Liver (tissue), 9 donors: ENCODE data around the gene TRIP6. TPM values are rescaled to one million over a fixed set of nuclear protein-coding genes. Genes with fewer than 3 reads are reported as not detected.
"Not testable (repeated sequence)": the region's sequence is repeated elsewhere in the genome, so short reads cannot be mapped to it uniquely, and the experiment has no call there.

ENCODE experiments used
- DNase-seq: peaks from one replicate; pipeline ENCODE4 v3.0.0-alpha.2; 2017; ENCODE audit warnings: low spot score
- H3K27ac ChIP-seq, 2 donors: one replicate each; pipeline ENCODE4 v1.7.0; 2013; ENCODE audit warnings: inconsistent platforms in 2 of 2, low read length in 2 of 2, control low read depth in 1 of 2, low read depth in 1 of 2, mild to moderate bottlenecking in 1 of 2
- H3K27me3 ChIP-seq, 4 donors: one replicate each; pipeline versions ENCODE4 v1.6.1 to v1.7.0; 2013; ENCODE audit warnings: low read length in 3 of 4, inconsistent platforms in 1 of 4, mild to moderate bottlenecking in 1 of 4, moderate library complexity in 1 of 4; ENCODE audit not compliant: control insufficient read depth in 4 of 4, insufficient read depth in 4 of 4
- H3K36me3 ChIP-seq, 4 donors: one replicate each; pipeline versions ENCODE4 v1.6.1 to v1.7.0; 2013; ENCODE audit warnings: low read length in 3 of 4, mild to moderate bottlenecking in 3 of 4, low read depth in 1 of 4, moderate library complexity in 1 of 4; ENCODE audit not compliant: control insufficient read depth in 4 of 4, insufficient read depth in 3 of 4
- H3K4me1 ChIP-seq, 4 donors: one replicate each; pipeline versions ENCODE4 v1.6.1 to v1.7.0; 2013; ENCODE audit warnings: low read length in 3 of 4, mild to moderate bottlenecking in 3 of 4, moderate library complexity in 1 of 4; ENCODE audit not compliant: control insufficient read depth in 4 of 4, insufficient read depth in 4 of 4
- H3K4me3 ChIP-seq, 3 donors: one replicate each; pipeline versions ENCODE4 v1.6.1 to v1.7.0; 2013; ENCODE audit warnings: low read length in 3 of 3, control low read depth in 1 of 3, low read depth in 1 of 3, mild to moderate bottlenecking in 1 of 3
- H3K9ac ChIP-seq, 2 donors: one replicate each; pipeline ENCODE4 v1.7.0; 2013; ENCODE audit warnings: low read length in 2 of 2, mild to moderate bottlenecking in 2 of 2, moderate library complexity in 2 of 2, control low read depth in 1 of 2, low read depth in 1 of 2
- H3K9me3 ChIP-seq, 4 donors: one replicate each; pipeline versions ENCODE4 v1.6.1 to v1.7.0; 2013; ENCODE audit warnings: low read length in 3 of 4; ENCODE audit not compliant: control insufficient read depth in 4 of 4
- EGR1 ChIP-seq, 2 donors: IDR thresholded peaks; 2 replicates each; pipeline ENCODE4 v1.6.1; 2016 to 2018; ENCODE audit warnings: antibody characterized with exemption in 2 of 2, low read depth in 2 of 2
- FOXA1 ChIP-seq: IDR thresholded peaks from 2 replicates; pipeline ENCODE4 v1.6.1; 2016; ENCODE audit warnings: antibody characterized with exemption
- FOXA2 ChIP-seq: IDR thresholded peaks from 2 replicates; pipeline ENCODE4 v1.6.1; 2016; ENCODE audit warnings: antibody characterized with exemption
- GABPA ChIP-seq, 2 donors: IDR thresholded peaks in 1 of 2; conservative IDR thresholded peaks in 1 of 2; 2 replicates each; pipeline ENCODE4 v1.6.1; 2016; ENCODE audit warnings: antibody characterized with exemption in 2 of 2, mild to moderate bottlenecking in 1 of 2, moderate library complexity in 1 of 2
- HNF4A ChIP-seq, 2 donors: conservative IDR thresholded peaks; 2 replicates each; pipeline ENCODE4 v1.6.1; 2016; ENCODE audit warnings: antibody characterized with exemption in 2 of 2, mild to moderate bottlenecking in 2 of 2
- HNF4G ChIP-seq: IDR thresholded peaks from 2 replicates; pipeline ENCODE4 v1.6.1; 2016; ENCODE audit warnings: antibody characterized with exemption
- JUND ChIP-seq, 2 donors: IDR thresholded peaks; 2 replicates each; pipeline ENCODE4 v1.6.1; 2016; ENCODE audit warnings: antibody characterized with exemption in 2 of 2
- NR2F2 ChIP-seq: IDR thresholded peaks from 2 replicates; pipeline ENCODE4 v1.6.1; 2016; ENCODE audit warnings: antibody characterized with exemption
- RAD21 ChIP-seq, 2 donors: IDR thresholded peaks; 2 replicates each; pipeline ENCODE4 v1.6.1; 2016; ENCODE audit warnings: antibody characterized with exemption in 2 of 2, mild to moderate bottlenecking in 2 of 2
- RXRA ChIP-seq, 2 donors: IDR thresholded peaks; 2 replicates each; pipeline ENCODE4 v1.6.1; 2017 to 2018; ENCODE audit warnings: antibody characterized with exemption in 2 of 2, mild to moderate bottlenecking in 1 of 2
- SP1 ChIP-seq: IDR thresholded peaks from 2 replicates; pipeline ENCODE4 v1.6.1; 2018; ENCODE audit warnings: antibody characterized with exemption, mild to moderate bottlenecking
- TAF1 ChIP-seq: conservative IDR thresholded peaks from 2 replicates; pipeline ENCODE4 v1.6.1; 2016; ENCODE audit warnings: antibody characterized with exemption, mild to moderate bottlenecking
- YY1 ChIP-seq: IDR thresholded peaks from 2 replicates; pipeline ENCODE4 v1.6.1; 2016; ENCODE audit warnings: antibody characterized with exemption, mild to moderate bottlenecking
- WGBS: extraction: QIAGEN DNeasy Blood & Tissue Kit; methylation state at CpG from one replicate; pipeline ENCODE4 v1.1.7; 2013; 5-methylcytosine and 5-hydroxymethylcytosine counted together
- polyA plus RNA-seq, 2 donors: library from polyadenylated mRNA; stranded (reverse) in 1 of 2; unstranded in 1 of 2; fragments of 200-250 nt in 1 of 2; fragments of >200 nt in 1 of 2; fragmentation: Nextera tagmentation in 1 of 2; extraction: Ambion mirVana in 1 of 2; gene quantifications; one replicate each; pipeline versions ENCODE4 v1.2.1 to v1.2.3, GENCODE V29; 2013 to 2015
- total RNA-seq, 2 donors: library from RNA; depleted of rRNA; stranded (reverse); fragments of >200 nt; gene quantifications; one replicate each; pipeline ENCODE4 v1.2.3, GENCODE V29; 2014
- TF ChIP-seq, protein P1 (sequence below): IDR thresholded peaks from 2 replicates; pipeline ENCODE4 v1.6.1; 2016; ENCODE audit warnings: antibody characterized with exemption, mild to moderate bottlenecking
- TF ChIP-seq, protein P2 (sequence below): IDR thresholded peaks from 2 replicates; pipeline ENCODE4 v1.6.1; 2016; ENCODE audit warnings: antibody characterized with exemption
- TF ChIP-seq, protein P3 (sequence below): fragments of 150-350 bp; IDR thresholded peaks from 2 replicates; pipeline ENCODE4 v1.5.1; 2017; ENCODE audit warnings: improper control_type of control experiment, low read depth, low read length; ENCODE audit not compliant: missing input control
- TF ChIP-seq, protein P4 (sequence below): IDR thresholded peaks from 2 replicates; pipeline ENCODE4 v1.6.1; 2016; ENCODE audit warnings: antibody characterized with exemption
- TF ChIP-seq, protein P5 (sequence below): IDR thresholded peaks from 2 replicates; pipeline ENCODE4 v1.6.1; 2016; ENCODE audit warnings: antibody characterized with exemption
- donor health status: healthy.
- donor health status: healthy.
- donor health status: healthy.
- donor health status: healthy.
- donor health status: healthy.

Gene TRIP6
- total and polyA plus RNA-seq, 4 donors, result 14.6 to 30.7 (median 18.1) TPM

DNA sequence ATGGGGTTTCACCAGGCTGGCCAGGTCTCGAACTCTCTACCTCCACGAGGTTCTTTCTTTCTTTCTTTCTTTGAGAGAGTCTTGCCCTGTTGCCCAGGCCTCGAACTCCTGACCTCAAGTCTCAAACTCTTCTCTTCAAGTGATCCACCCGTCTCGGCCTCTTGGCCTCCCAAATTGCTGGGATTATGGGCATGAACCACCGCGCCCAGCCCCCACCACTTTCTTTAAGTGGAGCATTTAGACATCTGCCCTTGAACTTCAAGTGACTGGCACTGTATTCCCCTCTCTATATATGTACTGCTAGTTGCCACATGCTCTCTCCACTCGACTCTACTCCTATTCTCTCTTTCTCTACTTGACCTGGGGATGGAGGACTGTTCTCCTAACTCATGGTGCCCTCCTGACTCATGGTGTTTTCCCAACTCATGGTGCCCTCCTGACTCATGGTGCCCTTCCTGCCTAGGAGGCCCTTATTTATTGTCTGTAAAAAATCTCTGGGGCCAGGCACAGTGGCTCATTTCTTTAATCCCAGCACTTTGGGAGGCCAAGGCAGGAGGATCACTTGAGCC lies 47.8 kb downstream of the TRIP6 start:
- 93% methylated on average over 8 of the region's 8 CpGs for WGBS
- Histone ChIP-seq H3K9ac (no peak overlapping the region), H3K9me3 (no peaks in the 10 kb centered on the region), H3K27me3 (no peaks in the 10 kb centered on the region), H3K36me3 (no peaks in the 10 kb centered on the region), H3K4me3 (no peak overlapping the region), H3K27ac (peak overlapping the region; percentile 64 to 66), H3K4me1 (peaks cover 4 to 20% (median 7%) of the 10 kb centered on the region in 4 donors)
- no peak for DNase-seq
- TF ChIP-seq NR2F2, result no peak
- no peak for TF ChIP-seq TAF1
- TF ChIP-seq YY1, result no peak
- no peak for TF ChIP-seq HNF4A (conservative IDR thresholded peaks at IDR 0.05)
- TF ChIP-seq RAD21 (IDR thresholded peaks at IDR 0.05), result no peak
- TF ChIP-seq, protein P1, sequence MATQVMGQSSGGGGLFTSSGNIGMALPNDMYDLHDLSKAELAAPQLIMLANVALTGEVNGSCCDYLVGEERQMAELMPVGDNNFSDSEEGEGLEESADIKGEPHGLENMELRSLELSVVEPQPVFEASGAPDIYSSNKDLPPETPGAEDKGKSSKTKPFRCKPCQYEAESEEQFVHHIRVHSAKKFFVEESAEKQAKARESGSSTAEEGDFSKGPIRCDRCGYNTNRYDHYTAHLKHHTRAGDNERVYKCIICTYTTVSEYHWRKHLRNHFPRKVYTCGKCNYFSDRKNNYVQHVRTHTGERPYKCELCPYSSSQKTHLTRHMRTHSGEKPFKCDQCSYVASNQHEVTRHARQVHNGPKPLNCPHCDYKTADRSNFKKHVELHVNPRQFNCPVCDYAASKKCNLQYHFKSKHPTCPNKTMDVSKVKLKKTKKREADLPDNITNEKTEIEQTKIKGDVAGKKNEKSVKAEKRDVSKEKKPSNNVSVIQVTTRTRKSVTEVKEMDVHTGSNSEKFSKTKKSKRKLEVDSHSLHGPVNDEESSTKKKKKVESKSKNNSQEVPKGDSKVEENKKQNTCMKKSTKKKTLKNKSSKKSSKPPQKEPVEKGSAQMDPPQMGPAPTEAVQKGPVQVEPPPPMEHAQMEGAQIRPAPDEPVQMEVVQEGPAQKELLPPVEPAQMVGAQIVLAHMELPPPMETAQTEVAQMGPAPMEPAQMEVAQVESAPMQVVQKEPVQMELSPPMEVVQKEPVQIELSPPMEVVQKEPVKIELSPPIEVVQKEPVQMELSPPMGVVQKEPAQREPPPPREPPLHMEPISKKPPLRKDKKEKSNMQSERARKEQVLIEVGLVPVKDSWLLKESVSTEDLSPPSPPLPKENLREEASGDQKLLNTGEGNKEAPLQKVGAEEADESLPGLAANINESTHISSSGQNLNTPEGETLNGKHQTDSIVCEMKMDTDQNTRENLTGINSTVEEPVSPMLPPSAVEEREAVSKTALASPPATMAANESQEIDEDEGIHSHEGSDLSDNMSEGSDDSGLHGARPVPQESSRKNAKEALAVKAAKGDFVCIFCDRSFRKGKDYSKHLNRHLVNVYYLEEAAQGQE, result no peak
- no peak for TF ChIP-seq FOXA1
- no peak for TF ChIP-seq GABPA (IDR thresholded peaks at IDR 0.05 in 1 of 2, conservative IDR thresholded peaks at IDR 0.05 in 1 of 2)
- TF ChIP-seq, protein P2, sequence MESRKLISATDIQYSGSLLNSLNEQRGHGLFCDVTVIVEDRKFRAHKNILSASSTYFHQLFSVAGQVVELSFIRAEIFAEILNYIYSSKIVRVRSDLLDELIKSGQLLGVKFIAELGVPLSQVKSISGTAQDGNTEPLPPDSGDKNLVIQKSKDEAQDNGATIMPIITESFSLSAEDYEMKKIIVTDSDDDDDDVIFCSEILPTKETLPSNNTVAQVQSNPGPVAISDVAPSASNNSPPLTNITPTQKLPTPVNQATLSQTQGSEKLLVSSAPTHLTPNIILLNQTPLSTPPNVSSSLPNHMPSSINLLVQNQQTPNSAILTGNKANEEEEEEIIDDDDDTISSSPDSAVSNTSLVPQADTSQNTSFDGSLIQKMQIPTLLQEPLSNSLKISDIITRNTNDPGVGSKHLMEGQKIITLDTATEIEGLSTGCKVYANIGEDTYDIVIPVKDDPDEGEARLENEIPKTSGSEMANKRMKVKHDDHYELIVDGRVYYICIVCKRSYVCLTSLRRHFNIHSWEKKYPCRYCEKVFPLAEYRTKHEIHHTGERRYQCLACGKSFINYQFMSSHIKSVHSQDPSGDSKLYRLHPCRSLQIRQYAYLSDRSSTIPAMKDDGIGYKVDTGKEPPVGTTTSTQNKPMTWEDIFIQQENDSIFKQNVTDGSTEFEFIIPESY, result no peak
- TF ChIP-seq, protein P3, sequence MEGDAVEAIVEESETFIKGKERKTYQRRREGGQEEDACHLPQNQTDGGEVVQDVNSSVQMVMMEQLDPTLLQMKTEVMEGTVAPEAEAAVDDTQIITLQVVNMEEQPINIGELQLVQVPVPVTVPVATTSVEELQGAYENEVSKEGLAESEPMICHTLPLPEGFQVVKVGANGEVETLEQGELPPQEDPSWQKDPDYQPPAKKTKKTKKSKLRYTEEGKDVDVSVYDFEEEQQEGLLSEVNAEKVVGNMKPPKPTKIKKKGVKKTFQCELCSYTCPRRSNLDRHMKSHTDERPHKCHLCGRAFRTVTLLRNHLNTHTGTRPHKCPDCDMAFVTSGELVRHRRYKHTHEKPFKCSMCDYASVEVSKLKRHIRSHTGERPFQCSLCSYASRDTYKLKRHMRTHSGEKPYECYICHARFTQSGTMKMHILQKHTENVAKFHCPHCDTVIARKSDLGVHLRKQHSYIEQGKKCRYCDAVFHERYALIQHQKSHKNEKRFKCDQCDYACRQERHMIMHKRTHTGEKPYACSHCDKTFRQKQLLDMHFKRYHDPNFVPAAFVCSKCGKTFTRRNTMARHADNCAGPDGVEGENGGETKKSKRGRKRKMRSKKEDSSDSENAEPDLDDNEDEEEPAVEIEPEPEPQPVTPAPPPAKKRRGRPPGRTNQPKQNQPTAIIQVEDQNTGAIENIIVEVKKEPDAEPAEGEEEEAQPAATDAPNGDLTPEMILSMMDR, result no peak
- no peak for TF ChIP-seq SP1
- TF ChIP-seq, protein P4, sequence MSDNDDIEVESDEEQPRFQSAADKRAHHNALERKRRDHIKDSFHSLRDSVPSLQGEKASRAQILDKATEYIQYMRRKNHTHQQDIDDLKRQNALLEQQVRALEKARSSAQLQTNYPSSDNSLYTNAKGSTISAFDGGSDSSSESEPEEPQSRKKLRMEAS, result no peak
- no peak for TF ChIP-seq JUND (IDR thresholded peaks at IDR 0.05)
- TF ChIP-seq, protein P5, sequence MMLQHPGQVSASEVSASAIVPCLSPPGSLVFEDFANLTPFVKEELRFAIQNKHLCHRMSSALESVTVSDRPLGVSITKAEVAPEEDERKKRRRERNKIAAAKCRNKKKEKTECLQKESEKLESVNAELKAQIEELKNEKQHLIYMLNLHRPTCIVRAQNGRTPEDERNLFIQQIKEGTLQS, result no peak
- no peak for TF ChIP-seq HNF4G
- no peak for TF ChIP-seq RXRA (IDR thresholded peaks at IDR 0.05)
- no peak for TF ChIP-seq FOXA2
- TF ChIP-seq EGR1 (IDR thresholded peaks at IDR 0.05; ENCODE audit: low read depth in 2 of 2), result no peak

DNA sequence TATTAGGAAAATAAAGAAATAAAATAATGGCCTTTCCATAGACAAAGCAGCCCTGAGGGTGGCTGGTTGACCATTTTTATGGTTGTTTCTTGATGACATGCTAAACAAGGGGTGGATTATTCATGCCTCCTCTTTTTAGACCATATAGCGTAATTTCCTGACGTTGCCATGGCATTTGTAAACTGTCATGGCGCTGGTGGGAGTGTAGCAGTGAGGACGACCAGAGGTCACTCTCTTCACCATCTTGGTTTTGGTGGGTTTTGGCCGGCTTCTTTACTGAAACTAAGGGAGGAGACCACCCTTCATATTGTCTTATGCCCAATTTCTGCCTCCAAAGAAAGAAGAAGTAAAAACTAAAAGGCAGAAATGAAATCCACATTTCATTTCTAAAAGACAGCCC lies 52.1 kb downstream of the TRIP6 start:
- H3K27ac ChIP-seq, DNase-seq: not testable (repeated sequence)

DNA sequence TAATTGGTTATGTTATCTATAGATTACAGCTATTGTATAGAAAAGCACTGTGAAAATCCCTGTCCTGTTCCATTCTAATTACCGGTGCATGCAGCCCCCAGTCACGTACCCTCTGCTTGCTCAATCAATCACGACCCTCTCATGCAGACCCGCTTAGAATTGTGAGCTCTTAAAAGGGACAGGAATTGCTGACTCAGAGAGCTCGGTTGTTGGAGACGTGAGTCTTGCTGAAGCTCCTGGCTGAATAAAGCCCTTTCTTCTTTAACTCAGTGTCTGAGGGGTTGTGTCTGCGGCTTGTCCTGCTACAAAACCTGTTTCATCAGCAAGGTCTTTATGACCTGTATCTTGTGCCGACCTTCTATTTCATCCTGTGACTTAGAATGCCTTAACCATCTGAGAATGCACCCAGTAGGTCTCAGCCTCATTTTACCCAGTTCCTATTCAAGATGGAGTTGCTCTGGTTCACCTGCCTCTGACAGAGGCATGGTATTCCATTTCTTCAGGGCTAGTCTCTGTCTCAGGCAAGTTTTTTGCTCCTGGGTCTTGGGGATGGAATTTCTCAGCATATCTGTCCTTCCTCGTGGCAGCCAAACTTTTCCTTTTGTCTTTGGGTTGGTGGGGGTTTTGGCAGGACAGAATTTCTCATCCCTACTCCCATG lies 52.7 kb downstream of the TRIP6 start:
- H3K36me3 ChIP-seq, DNase-seq, H3K27me3 ChIP-seq, H3K9ac ChIP-seq, H3K27ac ChIP-seq, H3K4me3 ChIP-seq, H3K4me1 ChIP-seq, H3K9me3 ChIP-seq: not testable (repeated sequence)
- 85% methylated on average over 9 of the region's 9 CpGs for WGBS

More for the DNA sequence above, 52.1 kb downstream of the TRIP6 start:
- not testable (repeated sequence) for H3K4me1 ChIP-seq, H3K36me3 ChIP-seq, H3K27me3 ChIP-seq, H3K4me3 ChIP-seq, H3K9me3 ChIP-seq, H3K9ac ChIP-seq
- 91% methylated on average over 5 of the region's 5 CpGs for WGBS
